ENCODE measurements around the gene TP63.
A peak's percentile ranks its signal among the peaks of the same experiment; 100 is the strongest.
"Not testable (repeated sequence)": the region's sequence is repeated elsewhere in the genome, so short reads cannot be mapped to it uniquely, and the experiment has no call there.

Gene TP63

DNA sequence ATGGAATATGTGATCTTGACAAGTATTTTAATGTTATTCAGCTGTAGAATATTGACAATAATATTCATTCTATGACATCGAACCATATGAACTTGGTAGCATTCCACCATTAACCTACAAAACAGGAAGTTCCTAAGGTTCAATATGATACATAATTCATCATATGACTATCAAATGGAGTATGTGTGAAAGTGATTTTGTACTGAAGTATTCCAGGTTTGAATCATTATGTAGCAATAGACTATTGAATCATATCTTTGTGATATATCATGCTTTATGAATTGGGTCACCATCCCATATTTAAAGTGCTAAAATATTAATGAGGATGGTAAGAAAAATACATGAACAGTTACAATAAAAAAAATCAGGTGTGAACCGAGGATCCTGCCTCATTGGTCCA, 95.1 kb downstream of the TP63 start:
- DNase-seq (ENCODE audit: low spot score) = no peak

DNA sequence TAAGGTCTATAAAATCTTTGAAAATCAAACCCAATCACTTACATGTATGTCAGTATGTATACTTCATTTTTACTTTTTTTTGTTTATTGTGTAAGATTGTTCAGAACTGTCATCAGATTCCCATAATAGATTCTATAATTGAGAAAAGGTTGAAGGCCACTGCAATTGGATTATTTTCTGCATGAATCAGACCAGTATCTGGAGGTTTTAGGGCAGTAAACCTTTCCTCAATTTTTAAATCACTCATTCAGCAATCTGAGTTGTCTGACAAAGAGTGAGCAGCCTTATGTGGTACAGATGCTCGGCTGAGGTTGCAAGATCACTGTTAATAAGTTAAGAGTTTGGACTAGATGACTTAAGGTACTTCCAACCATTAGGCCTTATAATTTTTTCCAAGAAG, 96.0 kb downstream of the TP63 start:
- no peak for DNase-seq (ENCODE audit: low spot score)

DNA sequence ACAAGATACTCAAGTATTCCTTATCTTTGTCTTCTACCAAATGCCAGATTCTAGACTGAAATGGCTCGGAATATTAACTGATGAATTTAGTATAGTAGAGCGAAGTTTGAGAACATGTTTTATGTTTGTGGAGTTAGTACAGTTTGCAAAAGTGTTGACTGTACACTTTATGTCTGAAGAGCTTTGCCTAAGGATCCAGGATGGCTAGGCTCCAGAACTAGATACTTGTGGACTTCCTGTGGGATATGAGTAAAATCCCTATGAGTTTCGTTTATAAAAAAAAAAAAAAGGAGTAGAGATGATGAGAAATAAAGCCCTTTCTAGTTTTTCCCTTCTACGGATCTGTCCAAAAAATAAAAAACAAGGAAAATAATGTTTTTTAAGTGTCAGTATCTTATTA, 96.7 kb downstream of the TP63 start:
- DNase-seq (ENCODE audit: low spot score) = no peak

DNA sequence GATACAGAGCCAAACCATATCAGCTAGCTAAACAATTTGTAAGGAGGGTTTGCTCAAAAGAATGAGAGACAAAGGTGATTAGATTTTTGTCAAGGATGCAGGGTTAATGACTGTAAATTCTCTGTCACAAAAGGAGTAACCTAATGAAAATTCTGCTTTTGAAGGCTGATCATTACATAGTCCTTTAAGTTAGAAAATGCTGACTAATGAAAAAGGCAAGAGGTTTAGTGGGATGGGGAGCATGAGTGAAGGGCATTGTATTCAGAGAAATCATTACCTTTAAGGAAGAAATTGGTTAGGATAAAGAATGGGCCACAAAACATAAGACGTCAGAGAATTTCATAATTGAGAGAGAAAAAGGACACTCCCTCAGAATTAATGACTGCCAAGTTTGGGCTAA, 97.7 kb downstream of the TP63 start:
- DNase-seq (ENCODE audit: low spot score) = no peak

DNA sequence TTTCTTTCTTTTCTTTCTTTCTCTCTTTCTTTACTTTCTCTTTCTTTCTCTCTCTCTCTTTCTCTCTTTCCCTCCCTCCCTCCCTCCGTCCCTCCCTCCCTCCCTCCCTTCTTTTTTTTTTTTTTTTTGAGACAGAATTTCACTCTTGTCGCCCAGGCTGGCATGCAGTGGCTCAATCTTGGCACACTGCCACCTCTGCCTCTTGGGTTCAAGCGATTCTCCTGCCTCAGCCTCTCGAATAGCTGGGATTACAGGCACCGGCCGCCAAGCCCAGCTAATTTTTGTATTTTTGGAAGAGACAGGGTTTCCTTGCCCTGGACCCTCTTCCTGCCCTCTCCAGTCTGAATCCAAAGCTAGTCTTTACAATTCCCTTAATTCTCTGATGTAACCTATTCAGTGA, 102.9 kb downstream of the TP63 start:
- DNase-seq (ENCODE audit: low spot score) = no peak

DNA sequence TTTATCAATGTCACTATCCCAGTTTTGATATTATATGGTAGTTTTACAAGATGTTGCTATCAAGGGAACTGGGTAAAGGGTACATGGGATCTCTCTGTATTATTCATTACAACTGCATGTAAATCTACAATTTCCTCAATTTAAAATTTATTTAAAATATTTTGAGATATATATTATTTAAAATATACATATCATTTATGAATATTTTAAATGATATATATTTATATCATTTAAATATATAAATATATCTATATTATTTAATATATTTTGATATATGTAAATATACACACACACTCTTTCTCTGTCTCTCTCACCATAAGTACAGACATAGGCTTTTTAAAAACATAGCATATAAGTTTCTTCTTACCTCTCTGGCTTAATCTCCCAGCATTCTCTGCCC, 104.7 kb downstream of the TP63 start:
- no peak for DNase-seq (ENCODE audit: low spot score)

DNA sequence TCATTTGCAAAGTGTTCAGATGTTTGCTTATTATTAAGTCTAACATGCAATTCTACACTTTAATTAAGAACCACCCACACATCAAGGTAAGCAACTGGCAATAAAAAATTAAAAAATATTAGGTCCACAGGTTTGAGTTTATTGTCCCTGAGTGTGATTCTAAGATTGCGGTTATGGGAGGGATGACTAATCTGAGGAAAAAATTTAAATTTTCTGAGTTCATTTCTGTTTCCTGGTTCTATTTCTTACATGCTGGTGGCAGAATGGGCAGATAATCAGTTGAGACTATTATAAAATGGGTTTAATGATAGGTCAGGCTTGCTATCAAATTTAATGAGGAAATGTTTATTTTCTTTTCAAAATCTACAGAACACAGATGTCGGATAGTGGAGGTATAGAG, 105.9 kb downstream of the TP63 start:
- DNase-seq (ENCODE audit: low spot score) = no peak

DNA sequence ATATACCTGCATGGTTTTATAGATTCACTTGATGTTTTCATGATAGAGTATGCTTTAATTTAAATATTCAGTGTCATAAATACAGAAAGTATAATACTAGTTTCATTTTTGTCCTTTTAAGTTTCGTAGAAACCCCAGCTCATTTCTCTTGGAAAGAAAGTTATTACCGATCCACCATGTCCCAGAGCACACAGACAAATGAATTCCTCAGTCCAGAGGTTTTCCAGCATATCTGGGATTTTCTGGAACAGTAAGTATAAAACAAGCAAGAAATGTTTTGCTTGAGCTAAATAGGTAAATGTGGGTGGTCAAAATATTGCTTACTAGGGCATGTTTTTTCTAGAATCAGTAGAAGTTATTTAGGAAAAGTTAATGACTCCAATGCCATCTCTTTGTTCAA, 106.4 kb downstream of the TP63 start:
- DNase-seq (ENCODE audit: low spot score) = no peak

DNA sequence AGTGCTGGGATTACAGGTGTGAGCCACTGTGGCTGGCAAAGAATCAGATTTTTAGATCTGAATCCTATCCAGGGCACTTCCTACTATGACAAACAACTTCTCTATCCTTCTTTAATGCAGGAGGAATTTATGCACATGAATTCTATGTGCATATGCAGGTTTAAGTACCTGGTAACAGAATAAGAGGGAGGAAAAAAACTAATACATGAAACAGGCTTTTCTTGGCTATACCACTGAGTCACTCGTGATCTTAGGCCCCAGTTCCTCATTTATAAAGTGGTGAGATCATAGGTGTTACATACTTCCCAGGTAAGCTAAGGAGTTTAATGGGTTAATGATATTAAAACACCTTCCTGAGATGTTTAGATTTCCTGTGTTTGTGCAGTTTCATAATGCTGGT, 108.2 kb downstream of the TP63 start:
- no peak for DNase-seq (ENCODE audit: low spot score)

DNA sequence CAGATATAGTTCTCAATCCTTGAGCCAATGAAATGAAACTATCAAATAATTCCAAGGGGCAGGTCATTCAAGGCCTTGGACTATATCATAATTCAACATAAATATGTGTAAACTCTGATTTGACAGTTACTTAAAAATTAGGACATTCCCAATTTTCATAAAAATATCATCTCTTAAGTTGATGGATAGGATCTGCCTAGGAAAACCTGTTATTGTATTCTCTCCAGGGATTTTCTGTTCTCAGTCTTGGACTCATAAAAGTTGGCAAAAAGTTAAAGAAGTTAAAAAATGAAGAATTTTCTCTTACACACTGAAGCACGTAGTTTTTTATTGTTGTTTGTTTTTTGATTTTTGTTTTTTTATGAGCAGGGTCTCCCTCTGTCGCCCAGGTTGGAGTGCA, 109.0 kb downstream of the TP63 start:
- DNase-seq (ENCODE audit: low spot score) = no peak

DNA sequence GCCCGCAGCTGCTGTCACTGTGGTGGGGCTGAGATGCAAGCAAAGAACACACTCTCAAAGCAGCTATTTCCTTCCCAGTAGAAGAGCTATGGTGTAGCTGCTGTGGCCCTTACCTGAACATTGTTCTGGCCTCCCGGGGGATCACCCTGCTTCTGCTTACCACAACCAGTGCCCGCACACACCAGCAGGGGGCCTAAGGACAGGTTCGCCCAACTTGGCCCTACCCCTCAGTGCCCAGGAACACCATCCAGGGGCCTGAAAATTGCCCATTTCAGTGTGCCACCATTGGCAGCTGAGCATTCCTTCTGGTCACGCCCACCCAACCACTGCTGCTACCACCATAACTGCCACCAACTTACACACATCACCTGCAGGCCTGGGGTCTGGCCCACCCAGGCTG, 113.0 kb downstream of the TP63 start:
- no peak for DNase-seq (ENCODE audit: low spot score)

DNA sequence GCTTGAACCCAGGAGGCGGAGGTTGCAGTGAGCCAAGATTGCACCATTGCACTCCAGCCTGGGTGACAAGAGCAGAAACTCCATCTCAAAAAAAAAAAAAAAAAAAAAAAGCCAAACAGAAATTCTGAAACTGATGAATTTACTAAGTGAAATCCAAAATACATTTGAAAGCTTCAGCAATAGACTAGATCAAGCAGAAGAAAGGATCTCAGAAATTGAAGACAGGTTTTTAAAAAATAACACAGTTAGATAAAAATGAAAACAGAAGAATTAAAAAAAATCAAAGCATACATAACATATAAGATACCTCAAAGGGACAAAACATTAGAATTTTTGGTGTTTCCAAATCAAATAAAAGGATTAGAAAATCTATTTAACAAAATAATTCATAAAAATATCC, 114.4 kb downstream of the TP63 start:
- no peak for DNase-seq (ENCODE audit: low spot score)

DNA sequence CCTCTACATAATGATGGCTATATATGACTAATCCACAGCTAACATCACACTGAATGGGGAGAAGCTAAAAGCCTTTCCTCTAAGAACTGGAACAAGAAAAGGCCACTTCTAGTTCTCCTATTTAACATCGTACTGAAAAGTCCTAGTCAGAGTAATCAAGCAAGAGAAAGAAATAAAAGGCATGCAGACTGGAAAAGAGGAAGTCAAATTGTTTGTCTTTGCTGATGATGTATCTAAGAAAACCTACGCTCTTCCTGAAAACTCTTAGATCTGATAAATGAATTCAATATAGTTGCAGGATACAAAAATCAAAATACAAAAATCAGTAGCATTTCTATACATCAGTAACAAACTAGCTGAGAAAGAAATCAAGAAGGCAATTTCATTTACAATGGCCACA, 116.9 kb downstream of the TP63 start:
- no peak for DNase-seq (ENCODE audit: low spot score)

DNA sequence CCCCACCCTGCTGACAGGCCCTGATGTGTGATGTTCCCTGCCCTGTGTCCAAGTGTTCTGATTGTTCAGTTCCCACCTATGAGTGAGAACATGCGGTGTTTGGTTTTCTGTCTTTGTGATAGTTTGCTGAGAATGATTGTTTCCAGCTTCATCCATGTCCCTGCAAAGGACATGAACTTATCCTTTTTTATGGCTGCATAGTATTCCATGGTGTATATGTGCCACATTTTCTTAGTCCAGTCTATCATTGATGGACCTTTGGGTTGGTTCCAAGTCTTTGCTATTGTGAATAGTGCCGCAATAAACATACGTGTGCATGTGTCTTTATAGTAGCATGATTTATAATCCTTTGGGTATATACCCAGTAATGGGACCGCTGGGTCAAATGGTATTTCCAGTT, 119.8 kb downstream of the TP63 start:
- DNase-seq (ENCODE audit: low spot score) = not testable (repeated sequence)

DNA sequence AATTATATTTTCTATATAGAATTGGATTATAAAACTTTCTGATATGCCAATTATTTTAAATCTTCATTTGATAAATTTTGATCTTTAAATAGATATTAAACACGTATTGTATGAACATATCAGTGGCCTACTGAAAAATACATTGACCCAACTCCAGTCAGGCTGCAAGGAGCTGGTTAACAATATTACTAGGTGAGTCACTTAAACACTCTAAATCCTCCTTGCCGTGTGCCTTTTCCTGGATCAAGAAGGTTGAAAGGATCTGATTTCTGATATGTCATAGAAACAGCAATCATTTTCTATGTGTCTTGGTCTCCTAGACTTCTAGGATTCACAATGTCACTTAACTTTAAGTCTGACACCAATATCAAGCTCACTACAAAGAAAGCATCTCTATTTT, 123.2 kb downstream of the TP63 start:
- no peak for DNase-seq (ENCODE audit: low spot score)

DNA sequence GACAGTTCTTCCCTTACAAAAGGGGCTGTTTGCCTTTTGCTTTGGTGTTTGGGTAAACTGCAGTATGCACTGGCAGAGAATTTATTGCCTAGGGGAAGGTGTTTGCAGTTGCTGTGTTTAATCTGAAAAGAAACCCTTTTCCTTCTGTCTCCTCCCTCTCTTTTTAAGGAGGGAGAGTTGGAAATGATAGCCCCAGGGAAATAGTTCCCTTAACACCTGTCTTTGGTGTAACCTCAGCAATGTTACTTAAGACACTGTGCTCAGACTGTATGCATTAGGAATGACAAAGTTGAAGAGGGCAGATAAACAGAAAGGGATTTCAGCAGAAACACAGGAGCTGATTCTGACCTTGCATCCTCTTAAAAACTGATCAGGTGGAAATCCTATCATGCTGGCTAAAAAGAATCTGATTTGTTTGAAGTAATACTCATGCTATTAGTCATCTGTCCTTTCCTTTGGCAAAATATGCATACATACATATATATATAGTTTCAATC, 125.4 kb downstream of the TP63 start:
- DNase-seq (ENCODE audit: low spot score) = no peak

DNA sequence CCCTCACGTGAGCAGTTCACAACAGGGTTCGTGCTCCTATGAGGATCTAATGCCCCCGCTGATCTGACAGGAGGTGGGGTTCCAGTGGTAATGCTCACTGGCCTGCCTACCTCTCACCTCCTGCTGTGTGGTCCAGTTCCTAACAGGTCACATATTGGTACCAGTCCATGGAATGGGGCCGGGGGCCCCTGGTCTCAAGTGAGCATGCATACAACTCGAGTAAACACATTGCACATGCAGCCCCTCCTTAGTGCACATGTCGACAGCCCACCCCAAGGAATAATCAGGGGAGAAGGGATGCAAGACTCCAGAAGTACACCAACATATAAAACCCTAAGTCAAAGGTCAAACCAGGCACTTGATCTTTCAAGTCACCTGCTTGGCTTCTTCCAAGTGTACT, 127.0 kb downstream of the TP63 start:
- no peak for DNase-seq (ENCODE audit: low spot score)

DNA sequence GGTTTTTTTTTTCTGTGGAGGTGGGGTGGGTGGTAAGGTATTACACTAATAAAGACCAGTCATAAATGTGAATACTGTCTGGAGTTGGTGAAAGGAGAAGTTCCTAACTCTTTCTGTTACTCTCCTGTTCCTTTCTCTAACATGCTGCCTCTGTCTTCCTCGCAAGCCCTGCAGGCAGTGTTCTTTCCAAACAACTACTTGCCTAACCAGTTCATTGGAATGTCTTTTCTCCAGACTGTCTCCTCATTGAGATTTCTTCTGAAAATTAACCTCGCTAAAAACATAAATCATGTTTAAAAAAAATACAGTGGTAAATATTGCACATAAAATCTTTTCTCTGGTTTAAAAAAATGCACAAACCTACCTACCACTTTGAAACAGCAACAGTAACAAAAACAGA, 135.2 kb downstream of the TP63 start:
- no peak for DNase-seq (ENCODE audit: low spot score)

DNA sequence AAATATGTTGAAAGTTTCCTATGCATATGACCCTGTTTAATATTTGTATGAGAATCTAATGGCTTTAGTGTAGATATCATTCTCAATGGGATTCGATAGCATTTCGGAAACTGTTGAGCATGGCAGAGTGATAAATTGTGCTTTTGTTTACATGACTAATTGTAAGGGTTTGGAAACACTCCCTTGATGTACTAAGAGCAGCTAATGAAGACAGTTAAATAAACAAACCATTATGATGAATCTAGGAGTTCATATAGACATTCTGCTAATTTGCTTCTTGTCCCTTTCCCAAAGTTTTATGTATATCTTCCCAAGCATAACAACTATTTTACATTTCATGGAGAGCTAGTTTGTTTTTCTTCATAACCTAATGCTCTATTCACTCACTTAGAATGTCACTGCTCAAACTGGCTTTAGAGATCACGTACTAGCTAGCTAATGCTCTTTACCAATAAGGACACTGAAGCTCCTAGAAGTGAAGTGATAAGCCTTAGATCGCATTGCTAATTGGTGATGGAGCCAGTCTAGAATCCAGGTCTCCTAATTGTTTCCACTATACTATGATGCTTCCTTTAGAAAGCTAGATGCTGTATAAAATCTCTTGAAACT, 140.8 kb downstream of the TP63 start:
- no peak for DNase-seq (ENCODE audit: low spot score)

DNA sequence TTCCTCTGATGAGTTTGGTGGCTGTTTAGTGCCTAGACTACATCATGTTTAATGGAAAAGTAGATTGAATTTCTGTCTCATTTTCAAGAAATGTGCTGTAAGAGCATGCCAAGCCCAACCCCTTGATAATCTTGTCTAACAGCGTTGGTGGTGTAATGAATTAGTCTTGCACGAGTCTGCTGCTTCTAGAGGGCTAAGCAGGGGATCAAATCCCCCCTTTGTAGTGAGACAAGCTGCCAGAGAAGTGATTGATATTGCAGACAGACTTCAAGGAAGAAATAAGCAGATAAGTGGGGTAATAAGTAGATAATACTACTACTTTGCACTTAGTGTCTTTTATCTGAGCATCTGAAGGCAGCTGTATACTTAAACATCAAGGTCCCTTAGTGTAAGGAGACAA, 141.4 kb downstream of the TP63 start:
- DNase-seq (ENCODE audit: low spot score) = no peak

DNA sequence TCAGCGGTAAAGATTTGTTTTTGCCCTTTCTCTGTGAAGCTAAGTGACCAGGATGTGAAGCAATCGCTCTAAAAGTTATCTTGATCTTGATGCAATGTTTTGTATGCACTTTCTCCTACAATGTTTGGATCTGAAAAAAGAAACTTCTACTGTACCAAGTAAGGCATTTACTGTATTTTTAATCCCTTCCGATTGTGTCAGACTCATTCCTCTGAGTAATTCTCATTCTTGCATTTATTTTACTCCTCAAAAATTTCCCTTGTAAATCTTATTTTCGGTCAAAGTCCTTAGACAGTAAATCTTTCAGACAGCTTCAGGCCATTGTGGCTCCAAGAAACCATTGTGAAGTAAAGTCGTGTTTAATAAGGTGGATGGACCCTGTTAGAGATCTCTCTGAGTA, 141.9 kb downstream of the TP63 start:
- DNase-seq (ENCODE audit: low spot score) = peak; percentile 10

DNA sequence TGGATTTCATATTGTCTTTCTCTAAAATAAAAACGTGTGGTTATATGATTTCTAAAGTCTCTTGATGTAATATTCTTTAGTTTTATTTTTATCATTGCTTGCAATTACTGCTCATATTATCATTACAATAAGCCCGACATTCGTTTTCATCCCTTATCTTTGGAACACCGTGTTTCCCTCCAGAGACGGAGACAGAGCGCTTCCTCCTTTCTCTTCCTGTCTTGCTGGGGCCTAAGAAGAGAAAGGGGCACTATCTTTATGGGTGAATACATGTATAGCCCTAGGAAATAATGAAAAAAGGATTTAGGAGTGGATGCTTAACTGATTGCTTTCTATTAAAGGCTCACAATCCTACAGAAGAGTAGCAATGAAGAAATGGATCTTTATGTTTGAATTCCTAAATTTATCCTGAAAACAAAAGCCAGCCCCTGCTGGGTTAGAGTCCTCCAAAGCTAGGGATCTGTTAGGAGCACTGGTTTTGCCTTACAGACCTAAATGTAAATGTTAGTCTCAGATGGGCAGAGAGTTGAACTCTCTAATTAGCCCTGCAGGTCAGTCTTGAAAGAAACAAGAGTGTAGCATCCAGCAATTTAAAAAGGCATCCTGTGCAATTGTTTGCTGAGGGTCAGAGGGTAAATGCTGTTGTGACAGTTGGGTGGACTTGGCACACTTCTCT, 145.1 kb downstream of the TP63 start:
- no peak for DNase-seq (ENCODE audit: low spot score)

DNA sequence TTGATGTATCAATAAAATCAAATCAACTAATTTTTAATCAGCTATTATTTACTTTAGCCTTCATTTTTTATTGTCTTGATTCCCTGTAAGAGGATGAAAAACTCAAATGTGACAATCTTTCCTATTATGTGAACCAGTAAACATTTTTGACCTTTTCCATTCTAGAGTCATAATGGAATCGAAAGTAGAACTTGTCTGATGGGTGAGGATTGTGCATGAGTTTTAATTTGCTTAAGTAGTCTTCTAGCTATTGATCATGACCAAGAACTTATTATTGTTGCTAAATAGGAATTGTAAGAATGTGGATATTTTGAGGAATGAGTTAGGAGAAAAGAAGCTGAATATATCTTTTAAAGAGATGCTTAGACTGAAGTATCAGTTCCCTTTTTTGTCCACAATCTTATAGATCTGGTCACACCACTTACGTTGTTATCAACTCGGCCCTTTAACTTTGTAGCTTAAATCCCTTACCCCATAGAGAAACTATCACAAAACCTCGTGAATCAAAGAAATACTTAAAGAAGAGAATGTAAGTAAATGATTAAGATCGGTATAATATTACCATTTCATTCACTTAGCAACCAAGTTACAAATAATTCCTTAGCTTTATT, 147.3 kb downstream of the TP63 start:
- no peak for DNase-seq (ENCODE audit: low spot score)

DNA sequence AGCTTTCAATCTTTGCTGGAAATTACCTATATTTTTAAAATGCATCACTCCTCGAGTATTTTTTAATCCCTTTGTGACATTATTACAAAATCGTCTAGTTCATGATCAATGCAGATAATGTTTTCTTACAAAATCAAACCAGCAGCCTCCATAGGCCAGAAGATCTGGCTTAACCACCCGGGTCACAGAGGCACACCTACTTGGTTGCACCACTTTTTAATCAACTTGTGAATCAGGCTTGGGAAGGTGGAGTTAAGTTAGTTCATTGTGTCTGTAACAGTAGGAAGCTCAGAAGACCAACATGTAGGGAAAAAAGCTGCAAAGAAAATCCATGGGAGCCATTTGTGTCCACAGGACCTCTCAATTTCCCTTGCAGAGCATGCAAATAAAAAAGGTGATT, 148.0 kb downstream of the TP63 start:
- no peak for DNase-seq (ENCODE audit: low spot score)
